Colonic mucosa (tissue), 4 donors: ENCODE data around the gene PLEKHA1. TPM values are rescaled to one million over a fixed set of nuclear protein-coding genes. Genes with fewer than 3 reads are reported as not detected.

Experiments
- DNase-seq: peaks from one replicate; pipeline ENCODE4 v3.0.0-alpha.2; 2020
- H3K27ac ChIP-seq: fragments of 200-600 bp; one replicate; pipeline ENCODE4 v1.8.0; 2021
- H3K27me3 ChIP-seq: fragments of 200-600 bp; one replicate; pipeline ENCODE4 v1.8.0; 2021
- H3K36me3 ChIP-seq: fragments of 200-600 bp; one replicate; pipeline ENCODE4 v1.8.0; 2021
- H3K4me1 ChIP-seq: fragments of 200-600 bp; one replicate; pipeline ENCODE4 v1.8.0; 2021; ENCODE audit warnings: mild to moderate bottlenecking
- H3K4me3 ChIP-seq: fragments of 200-600 bp; one replicate; pipeline ENCODE4 v1.8.0; 2021
- H3K9ac ChIP-seq, 2 donors: one replicate each; pipeline ENCODE4 v1.7.0; 2013; ENCODE audit warnings: control low read depth in 2 of 2, low read depth in 2 of 2, low read length in 2 of 2
- H3K9me3 ChIP-seq: fragments of 200-600 bp; one replicate; pipeline ENCODE4 v1.8.0; 2021
- intact Hi-C: fragments of 100-400 bp; cut with DNase I; formaldehyde crosslinking; loops from one replicate; pipeline ENCODE4 v1.14.1; 2022
- total RNA-seq, 2 donors: library from RNA; stranded (reverse); fragmentation: NEBNext Ultra II Directional in 1 of 2; extraction: Animal tissue kit (Norgen Biotek cat#: 25700) in 1 of 2; gene quantifications; one replicate each; pipeline ENCODE4 v1.2.1, GENCODE V29; 2021
- TF ChIP-seq, protein P1 (sequence below): fragments of 200-600 bp; IDR thresholded peaks from one replicate; pipeline ENCODE4 v1.8.0; 2022; ENCODE audit warnings: antibody characterized with exemption, mild to moderate bottlenecking
- donor health status: healthy.
- donor health status: DM: no; HTN: no; CAD: no.
- donor health status: DM: no; HTN: no; CAD: no.

PLEKHA1 gene
- total RNA-seq, 2 donors from 2014 or later = 34.8 to 55.6 TPM

DNA sequence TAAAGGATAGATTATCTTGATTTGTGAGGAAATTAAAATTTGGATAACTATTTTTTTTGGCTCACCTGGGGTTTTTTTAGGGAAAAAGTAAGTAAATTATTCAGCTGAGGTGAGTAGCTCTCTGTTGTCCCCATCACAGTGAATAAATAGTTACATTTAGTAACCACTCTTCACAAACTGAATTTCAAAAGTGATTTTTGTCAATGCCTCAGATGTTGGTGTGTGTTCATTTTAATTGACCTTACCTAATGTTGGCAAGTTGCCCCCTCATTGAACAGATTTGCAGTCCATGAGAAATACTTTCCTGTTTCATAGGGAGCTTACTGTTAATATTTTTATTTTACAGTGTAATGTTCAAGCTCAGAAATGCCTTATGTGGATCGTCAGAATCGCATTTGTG is 18.3 kb downstream of the PLEKHA1 start:
- no peak overlapping the region for H3K4me3 ChIP-seq
- H3K36me3 ChIP-seq = peaks cover 4% of the 10 kb centered on the region
- TF ChIP-seq, protein P1, sequence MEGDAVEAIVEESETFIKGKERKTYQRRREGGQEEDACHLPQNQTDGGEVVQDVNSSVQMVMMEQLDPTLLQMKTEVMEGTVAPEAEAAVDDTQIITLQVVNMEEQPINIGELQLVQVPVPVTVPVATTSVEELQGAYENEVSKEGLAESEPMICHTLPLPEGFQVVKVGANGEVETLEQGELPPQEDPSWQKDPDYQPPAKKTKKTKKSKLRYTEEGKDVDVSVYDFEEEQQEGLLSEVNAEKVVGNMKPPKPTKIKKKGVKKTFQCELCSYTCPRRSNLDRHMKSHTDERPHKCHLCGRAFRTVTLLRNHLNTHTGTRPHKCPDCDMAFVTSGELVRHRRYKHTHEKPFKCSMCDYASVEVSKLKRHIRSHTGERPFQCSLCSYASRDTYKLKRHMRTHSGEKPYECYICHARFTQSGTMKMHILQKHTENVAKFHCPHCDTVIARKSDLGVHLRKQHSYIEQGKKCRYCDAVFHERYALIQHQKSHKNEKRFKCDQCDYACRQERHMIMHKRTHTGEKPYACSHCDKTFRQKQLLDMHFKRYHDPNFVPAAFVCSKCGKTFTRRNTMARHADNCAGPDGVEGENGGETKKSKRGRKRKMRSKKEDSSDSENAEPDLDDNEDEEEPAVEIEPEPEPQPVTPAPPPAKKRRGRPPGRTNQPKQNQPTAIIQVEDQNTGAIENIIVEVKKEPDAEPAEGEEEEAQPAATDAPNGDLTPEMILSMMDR = no peak
- H3K27me3 ChIP-seq = no peaks in the 10 kb centered on the region
- no peaks in the 10 kb centered on the region for H3K9me3 ChIP-seq
- no peak overlapping the region for H3K9ac ChIP-seq
- no peak for DNase-seq
- intact Hi-C loops = no loop called here
- no peak overlapping the region for H3K27ac ChIP-seq
- H3K4me1 ChIP-seq = no peaks in the 10 kb centered on the region

DNA sequence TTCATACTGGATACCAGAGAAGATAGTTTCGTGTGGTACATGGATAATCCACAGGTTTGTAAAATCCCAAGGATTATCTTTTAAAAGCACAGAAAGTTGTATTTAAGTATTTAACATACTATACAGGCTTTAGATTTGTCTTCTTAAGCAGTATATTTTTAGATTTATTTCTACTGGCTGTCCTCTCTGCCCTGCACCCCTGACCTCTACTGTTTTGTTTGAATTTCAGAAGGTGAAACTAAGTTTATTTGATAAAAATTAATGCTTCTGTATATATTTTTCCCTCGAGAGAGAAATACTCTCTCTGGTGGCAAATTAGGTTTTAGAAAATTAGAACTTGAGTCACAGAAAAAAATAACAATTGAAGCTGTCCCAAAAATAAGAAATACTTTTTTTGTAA is 18.8 kb downstream of the PLEKHA1 start:
- TF ChIP-seq, protein P1 = no peak
- Histone ChIP-seq H3K36me3 (peaks cover 4% of the 10 kb centered on the region), H3K4me3 (no peak overlapping the region), H3K27ac (no peak overlapping the region), H3K9ac (no peak overlapping the region), H3K27me3 (no peaks in the 10 kb centered on the region), H3K4me1 (no peaks in the 10 kb centered on the region), H3K9me3 (no peaks in the 10 kb centered on the region)
- intact Hi-C loops = no loop called here
- no peak for DNase-seq

DNA sequence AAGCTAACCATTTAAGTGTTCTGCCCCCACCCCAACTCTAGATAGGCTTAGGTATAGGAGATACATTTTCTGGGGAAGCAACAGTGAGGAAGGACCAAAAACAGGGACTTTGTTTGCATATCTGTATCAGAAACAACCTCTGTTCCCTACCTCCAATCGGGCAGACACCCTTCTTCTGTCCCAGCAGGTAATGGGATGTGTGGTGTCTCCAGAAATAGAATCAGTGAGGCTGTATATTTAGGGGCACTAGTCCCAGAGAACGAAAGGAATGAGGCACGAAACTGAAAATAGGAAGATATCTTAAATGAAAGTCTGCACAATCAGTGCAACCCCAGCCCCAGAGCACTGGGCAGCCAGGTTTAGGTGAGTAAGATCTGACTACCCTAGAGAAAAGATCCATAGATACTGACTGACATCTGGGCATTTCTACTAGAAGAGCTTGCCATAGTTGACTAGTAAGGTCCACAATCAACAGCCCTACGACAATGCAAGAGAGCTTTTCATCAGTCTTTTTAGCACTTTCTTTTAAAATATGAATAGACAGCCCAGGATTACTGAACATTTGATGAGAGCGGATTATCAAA is 28.1 kb downstream of the PLEKHA1 start:
- intact Hi-C loops = no loop called here
- Histone ChIP-seq H3K4me1 (no peaks in the 10 kb centered on the region), H3K27ac (no peak overlapping the region), H3K27me3 (no peaks in the 10 kb centered on the region), H3K4me3 (no peak overlapping the region), H3K36me3 (no peaks in the 10 kb centered on the region), H3K9me3 (no peaks in the 10 kb centered on the region), H3K9ac (no peak overlapping the region)
- no peak for DNase-seq
- TF ChIP-seq, protein P1 = no peak

DNA sequence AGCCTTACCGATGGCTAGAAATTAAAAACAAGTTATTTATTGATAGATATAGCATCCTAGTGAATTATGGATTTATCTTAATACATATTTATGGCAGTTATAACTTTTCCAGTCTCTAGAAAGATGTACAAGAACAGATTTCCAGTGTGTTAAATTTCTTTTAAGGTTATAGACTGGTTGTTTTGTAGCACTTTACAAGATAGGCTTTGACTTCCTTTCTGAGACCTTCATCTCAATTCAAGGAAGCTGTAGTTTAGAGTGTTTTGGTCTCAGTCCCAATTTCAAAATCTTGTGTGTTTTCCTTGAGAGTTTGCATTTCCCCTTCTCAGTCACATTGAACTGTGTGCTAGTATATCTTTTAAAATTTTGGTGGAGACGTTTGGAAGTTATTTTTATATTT is 30.1 kb downstream of the PLEKHA1 start:
- Histone ChIP-seq H3K4me3 (no peak overlapping the region), H3K9ac (no peak overlapping the region), H3K27ac (no peak overlapping the region), H3K9me3 (no peaks in the 10 kb centered on the region), H3K4me1 (no peaks in the 10 kb centered on the region), H3K36me3 (no peaks in the 10 kb centered on the region), H3K27me3 (no peaks in the 10 kb centered on the region)
- no peak for DNase-seq
- TF ChIP-seq, protein P1 = no peak
- intact Hi-C loops = no loop called here

DNA sequence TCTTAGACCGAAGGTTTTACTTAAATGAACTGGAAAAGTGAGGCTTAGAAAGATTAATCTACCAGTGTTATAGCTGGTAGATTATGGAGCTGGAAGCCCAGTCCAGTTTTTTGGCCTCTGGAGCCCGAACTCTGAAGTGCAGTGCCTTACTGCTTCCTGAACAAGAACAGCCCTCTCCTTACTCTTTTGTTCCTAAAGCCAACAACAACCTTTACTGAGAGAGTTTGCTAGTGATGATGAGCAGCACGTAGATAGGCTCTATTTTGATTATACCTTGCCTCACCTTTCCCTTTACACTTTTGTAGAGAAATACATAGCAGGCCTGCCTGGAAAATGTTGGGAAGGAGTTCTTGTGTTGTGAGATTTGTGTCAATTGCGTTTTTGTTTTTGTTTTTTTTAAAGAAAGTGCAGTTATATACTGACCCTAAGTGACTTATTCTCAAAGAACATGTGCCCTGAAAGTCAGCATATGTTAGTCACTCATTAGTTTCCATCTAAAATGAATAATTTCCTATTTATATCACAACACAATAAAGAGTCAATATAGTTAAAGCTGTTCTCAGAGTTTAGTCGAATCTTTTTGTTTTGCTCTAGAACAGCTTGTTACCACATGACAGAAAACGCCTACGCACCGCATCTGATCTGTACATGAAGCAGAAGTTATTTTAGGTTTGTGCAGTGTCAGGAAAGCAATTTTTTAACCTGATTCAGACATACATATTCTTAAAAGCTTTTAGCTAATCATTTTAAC is 33.0 kb downstream of the PLEKHA1 start:
- no peaks in the 10 kb centered on the region for H3K4me1 ChIP-seq
- TF ChIP-seq, protein P1 = no peak
- H3K36me3 ChIP-seq = no peaks in the 10 kb centered on the region
- H3K4me3 ChIP-seq = no peak overlapping the region
- H3K9me3 ChIP-seq = no peaks in the 10 kb centered on the region
- H3K27ac ChIP-seq = no peak overlapping the region
- H3K27me3 ChIP-seq = no peaks in the 10 kb centered on the region
- intact Hi-C loops = no loop called here
- no peak overlapping the region for H3K9ac ChIP-seq
- DNase-seq = no peak
